ENCODE measurements around the gene TOB1. TPM values are rescaled to one million over a fixed set of nuclear protein-coding genes. Genes with fewer than 3 reads are reported as not detected.

TOB1 gene
- total RNA-seq, 1 donor from 2014 or later: 70.7 TPM

DNA sequence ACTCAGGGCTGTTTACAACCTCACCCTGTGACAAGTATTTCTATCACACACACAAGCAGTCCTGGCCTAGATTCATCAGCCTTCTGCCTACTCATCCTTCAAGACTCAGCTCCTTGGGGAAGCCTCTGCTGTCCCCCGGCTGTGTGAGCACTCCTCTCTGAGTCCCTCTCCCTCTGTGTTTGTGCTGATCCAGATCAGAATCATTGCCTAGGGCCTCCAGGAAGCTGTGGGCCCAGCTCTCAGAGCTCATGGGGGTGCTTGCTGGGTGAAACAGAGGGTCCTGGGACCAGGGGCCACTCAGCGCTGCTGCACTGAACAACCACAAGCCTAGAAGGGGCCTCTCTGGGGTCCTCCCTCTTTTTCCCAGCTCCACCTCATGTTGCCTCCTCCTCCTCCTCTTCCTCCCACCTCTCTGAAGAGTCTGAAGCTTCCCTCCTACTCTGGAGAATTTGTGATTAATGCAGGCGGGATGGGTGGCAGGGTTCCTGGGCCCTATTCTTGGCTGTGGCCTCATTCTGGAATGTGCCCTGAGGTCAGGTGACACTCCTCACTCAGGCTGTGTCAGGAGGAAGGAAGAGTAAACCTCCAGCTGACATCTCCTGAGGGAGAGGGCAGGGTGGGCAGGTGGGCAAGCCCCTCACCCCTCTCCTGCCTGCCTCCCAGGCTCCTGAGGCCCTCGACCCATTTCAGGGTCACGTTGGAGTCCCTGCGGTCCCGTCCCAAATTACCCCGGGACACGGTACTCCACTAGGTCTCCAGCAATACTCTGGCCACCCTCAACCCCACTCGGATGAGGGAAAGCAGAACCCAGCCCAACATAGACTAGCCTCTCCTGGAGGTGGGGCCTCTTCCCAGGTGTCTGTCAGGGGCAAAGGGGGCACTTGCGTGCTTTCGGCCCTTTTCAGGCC, 20.7 kb downstream of the TOB1 start:
- DNase-seq (ENCODE audit: low spot score): no peak

DNA sequence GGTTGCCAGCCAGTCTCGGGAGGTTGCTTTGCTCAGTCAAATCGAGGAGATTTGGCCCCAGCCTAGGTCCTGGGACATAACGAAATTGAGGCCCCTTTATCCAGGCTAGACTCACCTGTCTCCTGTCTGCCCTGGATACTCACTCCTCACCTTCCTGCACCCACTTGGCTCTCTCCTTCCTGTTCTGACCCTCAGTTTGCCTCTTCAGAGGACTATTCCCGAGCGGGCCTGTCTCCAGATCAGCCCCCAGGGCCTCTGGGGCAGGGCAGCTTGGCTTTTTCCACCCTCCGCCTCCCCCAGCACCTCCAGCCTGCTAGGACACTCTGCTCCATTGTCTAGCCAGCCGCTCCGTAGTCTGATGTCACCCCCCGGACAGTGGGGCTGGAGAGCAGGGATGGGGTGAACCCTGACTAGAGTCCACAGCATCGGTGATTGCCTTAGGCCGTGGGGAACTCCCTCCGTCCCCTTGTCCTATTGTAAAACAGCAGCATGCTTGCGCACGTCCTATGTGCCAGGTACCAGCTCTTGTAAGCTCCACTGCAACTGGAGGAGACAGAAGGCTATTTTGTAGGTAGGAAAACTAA, 21.9 kb downstream of the TOB1 start:
- DNase-seq (ENCODE audit: low spot score): no peak

DNA sequence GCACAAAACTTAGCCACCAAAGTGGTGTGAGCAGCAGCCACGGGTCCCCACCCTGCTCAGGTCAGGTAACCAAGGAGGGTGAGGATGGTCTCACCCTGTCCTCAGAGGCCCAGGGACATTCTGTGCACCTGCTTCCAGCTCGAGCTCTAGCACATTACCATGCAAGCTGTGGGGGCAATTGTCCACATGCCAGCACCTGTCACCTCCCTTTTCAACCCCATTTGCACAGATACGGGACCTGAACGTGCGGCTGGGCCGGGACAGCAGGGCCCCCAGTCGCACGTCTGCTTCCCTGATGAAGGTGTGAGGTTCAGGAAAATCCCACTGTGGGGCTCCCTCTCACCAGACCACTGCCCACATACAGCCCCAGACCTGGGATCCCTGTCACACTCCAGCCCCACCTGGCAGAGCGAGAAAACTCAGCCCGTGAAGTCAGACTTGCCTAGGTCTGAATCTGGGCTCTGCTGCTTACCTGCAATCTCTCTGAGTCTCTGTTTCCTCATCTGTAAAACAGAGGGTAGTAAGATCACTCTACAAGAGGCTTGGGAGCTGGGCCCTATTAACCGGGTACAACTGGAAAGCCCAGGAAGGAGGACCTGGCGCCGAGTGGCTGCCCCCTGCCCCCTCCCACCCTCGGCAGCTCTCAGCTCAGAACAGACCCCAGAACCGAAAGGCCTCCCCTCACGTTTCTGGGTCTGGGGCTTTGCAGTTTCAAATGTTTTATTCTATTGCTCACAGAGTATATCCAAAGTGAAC, 22.8 kb downstream of the TOB1 start:
- no peak for DNase-seq (ENCODE audit: low spot score)

DNA sequence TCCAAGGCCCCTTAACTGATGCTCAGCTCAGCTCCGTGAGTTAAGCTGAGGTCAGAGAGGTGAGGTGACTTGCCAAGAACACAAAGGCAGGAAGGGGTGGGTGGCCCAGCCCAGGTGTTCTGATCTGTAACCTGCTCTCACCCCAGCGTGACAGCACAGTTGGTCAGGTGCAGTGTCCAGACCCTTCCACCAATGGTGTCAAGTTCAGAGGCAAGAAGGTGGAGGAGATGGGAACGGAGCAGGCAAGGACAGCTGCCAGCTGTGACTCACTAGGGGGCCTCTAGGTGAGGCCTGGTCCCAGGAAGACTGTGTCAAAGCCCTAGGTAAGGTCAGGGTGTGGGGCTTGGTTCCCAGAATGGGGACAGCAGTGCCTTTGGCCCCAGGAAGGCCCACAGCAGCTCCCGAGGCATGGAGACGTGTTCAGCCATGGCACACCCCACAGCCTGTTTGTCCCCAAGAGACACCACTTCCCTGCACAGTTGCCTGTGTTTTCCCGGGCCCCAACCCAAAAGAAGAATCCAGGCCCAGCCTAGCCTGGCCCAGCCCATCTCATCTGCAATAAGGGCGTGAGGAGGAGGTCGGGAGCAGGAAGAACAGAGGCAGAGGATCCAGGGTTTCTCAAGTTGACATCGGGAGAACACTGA, 23.5 kb downstream of the TOB1 start:
- DNase-seq (ENCODE audit: low spot score): no peak

DNA sequence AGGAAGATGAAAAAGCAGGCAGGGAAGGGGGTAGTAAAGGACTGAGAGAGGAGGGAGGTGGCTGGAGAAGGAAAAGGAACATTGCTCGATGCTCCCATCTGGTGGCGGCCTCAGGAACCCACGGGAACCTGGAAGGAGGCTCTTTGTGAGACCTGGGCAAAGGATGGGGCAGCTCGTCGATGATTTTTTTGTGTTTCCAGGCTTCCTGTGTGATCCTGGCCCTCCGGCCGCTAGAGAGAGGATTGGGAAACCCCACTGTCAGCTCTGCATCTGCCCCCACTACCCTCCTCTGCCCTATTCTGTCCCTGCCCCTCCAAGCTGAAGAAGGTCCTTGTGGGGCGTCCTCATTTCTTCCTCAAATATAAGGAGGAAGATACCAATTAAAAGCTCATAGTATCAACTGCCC, 24.2 kb downstream of the TOB1 start:
- no peak for DNase-seq (ENCODE audit: low spot score)

DNA sequence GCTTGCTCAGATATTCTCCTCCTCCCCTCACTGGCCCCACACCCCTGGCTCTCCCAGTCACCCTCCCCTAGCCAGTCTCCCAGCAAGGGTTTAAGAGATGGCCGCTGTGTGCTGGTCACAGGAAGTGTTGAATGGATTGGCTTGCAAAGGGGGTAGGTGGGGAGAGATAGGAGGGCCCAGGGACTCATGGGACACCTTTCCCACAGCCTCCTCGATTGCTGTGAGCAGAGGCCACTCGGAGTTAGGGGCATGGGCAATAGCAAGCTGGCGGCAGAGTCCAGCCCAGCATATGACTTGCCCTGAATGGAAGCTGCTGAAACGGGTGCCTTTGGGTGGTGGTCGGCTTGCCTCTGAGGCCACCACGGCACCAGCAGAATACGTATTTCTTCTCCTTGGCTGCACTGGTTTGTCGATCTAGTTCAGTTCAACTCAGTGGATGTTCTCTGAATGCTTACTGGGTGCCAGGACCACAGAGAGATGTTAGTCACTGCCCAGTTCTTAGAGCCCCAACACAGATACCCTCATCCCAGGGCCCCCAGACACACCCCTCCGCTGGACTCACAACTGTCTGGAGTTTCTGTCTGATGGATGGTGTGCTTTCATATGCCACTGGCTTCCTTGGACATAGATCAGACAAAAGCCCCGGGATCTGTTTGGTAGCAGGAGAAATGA, 24.7 kb downstream of the TOB1 start:
- DNase-seq (ENCODE audit: low spot score): no peak

DNA sequence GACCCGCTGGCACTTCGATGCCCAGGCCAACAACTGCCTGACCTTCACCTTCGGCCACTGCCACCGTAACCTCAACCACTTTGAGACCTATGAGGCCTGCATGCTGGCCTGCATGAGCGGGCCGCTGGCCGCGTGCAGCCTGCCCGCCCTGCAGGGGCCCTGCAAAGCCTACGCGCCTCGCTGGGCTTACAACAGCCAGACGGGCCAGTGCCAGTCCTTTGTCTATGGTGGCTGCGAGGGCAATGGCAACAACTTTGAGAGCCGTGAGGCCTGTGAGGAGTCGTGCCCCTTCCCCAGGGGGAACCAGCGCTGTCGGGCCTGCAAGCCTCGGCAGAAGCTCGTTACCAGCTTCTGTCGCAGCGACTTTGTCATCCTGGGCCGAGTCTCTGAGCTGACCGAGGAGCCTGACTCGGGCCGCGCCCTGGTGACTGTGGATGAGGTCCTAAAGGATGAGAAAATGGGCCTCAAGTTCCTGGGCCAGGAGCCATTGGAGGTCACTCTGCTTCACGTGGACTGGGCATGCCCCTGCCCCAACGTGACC, 25.8 kb downstream of the TOB1 start:
- no peak for DNase-seq (ENCODE audit: low spot score)

DNA sequence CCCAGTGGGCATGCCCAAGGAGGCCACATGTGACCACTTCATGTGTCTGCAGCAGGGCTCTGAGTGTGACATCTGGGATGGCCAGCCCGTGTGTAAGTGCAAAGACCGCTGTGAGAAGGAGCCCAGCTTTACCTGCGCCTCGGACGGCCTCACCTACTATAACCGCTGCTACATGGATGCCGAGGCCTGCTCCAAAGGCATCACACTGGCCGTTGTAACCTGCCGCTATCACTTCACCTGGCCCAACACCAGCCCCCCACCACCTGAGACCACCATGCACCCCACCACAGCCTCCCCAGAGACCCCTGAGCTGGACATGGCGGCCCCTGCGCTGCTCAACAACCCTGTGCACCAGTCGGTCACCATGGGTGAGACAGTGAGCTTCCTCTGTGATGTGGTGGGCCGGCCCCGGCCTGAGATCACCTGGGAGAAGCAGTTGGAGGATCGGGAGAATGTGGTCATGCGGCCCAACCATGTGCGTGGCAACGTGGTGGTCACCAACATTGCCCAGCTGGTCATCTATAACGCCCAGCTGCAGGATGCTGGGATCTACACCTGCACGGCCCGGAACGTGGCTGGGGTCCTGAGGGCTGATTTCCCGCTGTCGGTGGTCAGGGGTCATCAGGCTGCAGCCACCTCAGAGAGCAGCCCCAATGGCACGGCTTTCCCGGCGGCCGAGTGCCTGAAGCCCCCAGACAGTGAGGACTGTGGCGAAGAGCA, 26.4 kb downstream of the TOB1 start:
- DNase-seq (ENCODE audit: low spot score): no peak

DNA sequence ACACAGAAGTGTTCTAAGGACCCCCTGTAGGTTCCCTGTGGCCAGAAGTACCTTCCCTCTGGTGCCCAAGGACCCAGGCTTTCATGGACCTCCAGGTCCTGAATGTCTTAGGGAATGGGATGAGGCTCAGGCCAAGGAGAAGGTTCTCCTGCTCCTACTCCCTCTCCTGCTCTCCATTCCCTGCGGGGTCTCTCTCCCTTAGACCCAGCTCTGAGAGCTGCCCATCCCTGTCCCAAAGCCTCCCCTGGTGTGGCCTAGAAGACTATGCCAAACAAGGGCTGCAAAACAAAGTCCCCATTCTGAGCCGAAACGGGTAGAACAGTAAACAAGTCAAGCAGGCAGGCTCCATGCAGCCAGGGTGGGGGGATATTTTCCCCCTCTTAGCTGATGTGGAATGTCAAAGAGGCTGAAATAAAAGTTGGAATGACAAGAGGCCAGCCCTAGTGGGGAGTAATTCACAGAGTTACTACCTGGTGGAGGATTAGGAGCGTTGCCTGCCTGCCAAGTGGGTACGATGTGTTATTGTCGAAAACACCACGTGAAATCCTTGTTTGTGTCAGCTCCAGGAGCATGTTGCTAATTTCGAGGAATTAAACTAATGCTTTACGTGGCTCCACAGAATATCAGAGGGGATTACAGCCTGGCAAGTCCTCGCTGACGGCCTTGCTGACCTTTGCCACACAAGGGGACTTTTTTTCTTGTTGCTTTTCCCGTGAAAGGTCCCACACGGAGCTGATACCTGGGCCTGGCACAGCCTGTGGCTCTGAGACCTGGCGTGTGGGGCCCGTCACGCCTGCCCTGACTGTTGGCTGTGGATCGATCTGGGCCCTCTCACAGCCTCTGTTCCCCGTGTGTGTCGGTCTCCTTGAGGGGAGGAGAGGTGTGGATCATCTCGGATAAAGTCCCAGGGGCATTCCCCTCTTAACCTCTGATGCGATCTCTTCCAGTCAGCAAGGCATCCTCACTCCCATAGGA, 27.9 kb downstream of the TOB1 start:
- no peak for DNase-seq (ENCODE audit: low spot score)

DNA sequence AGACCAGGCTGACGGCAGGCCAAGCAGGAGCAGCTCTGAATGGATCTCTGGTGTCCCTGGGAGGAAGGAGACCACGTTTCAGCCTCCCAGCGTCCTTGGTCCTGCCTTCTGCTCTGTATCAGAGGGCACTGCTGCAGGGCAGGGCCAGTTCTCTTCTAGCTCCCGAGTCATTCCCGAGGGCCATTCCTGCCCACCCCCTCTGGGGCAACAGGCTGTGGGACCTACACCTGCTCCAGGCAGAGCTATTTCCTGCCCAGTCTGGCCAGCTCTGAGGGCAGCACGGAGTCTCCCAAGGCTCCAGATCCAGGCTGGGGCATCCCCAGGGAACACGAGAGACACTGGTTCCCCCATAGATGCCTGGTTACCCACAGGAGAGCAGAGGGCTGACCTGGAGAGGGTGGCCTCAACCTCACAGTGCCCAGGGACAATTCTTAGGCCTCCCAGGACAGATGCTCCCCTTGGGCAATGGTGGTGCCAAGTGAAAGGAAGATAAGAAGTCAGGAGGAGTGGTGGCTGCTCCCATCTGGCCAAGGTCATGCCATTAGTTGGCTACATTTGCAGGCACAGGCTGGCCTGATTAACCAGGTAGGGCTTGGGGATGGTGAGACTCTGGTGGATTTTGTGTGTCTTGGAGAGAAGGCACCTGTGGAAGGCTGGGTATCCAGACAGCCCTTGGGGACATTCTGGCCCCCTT, 28.7 kb downstream of the TOB1 start:
- no peak for DNase-seq (ENCODE audit: low spot score)

DNA sequence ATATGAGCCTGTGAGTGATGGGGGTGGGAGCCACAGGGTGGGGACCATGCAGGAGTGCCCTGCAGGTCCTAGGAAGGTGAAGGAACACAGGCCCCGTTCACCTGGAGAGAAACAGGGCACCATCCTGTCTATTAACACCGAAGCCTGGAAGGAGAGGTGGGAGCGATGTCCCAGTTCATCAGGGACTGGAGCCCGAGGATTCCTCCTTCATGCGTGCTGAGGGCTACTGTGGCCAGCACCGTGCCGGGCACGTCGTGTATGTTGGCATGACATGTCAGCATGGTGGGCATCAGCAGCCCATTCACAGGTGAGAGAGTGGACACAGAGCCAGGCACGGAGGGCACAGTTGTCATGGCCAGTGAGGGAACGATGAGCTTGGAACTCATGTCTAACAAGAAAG, 29.3 kb downstream of the TOB1 start:
- no peak for DNase-seq (ENCODE audit: low spot score)

DNA sequence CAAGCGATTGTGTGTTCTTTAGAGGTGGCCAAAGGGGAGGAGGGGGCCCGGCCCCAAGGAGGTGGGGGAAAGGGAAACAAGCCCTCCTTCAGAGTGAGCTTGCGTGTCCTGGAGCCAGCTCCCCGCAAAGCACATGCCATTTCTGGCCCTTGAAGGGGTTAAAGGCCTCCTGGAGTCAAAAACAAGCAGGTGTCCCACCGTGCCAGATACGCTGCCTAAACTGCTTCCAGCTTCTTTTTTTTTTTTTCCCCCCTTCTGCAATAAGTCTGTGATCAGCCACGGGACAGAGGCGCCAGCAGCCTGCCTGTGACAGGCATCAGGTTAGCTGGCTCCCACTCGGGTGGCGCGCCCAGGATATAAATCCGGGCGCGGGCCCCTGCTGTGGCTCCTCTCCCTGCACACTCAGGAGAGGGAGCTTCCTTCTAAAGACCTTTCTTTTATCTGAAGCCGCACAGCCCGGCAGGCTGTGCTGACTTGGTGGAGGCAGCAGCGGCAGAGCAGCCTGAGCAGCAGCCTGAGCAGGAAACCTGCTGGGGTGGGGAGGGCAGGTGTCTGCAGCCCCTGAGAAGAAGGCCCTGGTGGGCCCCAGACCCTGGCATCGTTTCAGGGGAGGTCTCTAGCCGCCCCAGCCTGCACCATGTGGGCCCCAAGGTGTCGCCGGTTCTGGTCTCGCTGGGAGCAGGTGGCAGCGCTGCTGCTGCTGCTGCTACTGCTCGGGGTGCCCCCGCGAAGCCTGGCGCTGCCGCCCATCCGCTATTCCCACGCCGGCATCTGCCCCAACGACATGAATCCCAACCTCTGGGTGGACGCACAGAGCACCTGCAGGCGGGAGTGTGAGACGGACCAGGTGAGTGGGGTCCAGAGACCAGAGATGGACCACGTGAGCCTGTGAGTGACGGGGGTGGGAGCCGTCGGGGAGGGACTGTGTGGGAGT, 30.6 kb downstream of the TOB1 start, which contains the start of gene WFIKKN2:
WFIKKN2 (plus strand) TSS at position 286 of the 934 bp plus-strand sequence; CDS start at position 638, 352 bp downstream.
- peak; percentile 62 for DNase-seq (ENCODE audit: low spot score)

DNA sequence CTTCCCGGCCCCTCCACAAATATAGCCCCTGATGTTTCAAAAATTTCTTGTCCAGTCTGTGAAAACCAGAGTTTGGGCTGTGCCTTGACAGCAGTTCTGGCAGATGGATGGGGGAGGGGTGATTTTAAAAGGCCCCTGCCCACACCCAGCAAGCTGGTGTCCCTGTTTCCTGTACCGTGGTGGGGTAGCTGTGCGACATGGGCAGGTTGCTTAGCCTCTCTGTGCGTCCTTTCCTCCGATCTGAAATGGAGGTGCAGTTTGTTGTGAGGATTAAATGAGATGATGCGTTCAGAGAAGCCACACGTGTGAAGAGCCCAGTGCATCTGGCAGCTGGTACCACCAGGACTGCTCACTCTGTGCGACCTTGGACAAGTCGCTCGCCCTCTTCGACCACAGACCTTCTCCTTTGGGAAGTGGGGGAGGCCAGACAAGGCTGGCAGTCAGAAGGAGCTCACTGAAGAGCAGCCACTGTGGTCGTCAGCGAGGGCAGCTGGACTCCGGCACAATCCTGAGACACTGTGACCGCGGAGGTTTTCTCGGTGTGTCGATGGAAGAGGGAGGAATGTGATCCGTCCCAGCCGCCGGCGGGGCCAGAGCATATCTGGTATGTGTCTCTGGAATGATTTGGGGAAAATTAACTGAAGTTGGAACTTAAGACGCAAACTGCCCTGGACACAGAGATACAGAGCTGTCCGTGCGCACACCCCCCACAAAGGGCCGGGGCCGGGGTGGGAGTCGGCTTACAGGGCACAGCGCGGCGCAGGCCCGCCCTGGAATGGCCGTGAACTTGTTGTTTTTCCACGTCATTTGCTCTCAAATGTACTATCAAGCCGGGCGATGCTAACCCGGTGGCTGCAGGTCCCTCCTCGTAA, 31.5 kb downstream of the TOB1 start:
- DNase-seq (ENCODE audit: low spot score): no peak

DNA sequence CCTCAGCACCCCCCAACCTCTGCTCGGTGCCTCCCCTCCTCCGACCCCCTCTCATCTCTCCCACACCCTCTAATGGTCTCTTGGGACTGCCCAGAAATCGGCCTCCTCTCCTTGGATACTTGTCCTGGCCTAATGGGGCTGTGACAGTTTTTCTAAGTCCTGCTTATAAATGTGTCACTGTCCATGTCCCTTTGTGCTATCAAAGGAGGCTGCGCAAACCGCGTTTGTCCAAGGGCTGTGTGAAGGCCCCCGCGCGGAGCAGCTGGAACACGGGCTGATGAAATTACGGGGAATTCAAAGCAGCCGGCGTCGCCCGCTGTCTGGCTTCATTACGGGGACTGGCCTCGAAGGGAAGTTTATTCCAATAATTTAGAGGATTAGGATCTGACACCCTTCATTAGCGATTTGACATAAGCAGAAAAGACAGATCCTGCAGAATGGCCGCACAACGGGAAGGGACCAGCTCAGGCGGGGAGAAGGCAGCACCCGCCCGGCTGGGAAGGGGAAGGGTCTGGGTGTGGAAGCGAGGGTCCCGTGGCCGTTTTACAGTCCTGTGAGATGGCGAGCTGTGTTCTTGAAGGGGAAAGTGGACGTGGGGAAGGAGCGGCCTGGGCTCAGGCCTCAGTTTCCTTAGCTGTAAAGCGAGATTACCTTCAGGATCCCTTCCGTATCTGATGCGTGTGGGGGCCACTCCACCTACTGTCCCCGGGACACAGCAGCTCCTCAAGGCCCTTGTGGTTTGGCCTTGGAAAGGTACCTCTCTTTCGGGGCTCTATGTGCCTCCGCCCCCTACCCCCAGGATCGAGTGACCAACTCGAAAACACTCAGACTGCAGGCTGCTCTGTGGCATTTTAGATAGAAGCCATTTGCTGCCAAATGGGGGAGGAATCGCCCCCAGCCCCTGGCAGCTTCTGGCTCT, 32.4 kb downstream of the TOB1 start:
- DNase-seq (ENCODE audit: low spot score): peak; percentile 77

DNA sequence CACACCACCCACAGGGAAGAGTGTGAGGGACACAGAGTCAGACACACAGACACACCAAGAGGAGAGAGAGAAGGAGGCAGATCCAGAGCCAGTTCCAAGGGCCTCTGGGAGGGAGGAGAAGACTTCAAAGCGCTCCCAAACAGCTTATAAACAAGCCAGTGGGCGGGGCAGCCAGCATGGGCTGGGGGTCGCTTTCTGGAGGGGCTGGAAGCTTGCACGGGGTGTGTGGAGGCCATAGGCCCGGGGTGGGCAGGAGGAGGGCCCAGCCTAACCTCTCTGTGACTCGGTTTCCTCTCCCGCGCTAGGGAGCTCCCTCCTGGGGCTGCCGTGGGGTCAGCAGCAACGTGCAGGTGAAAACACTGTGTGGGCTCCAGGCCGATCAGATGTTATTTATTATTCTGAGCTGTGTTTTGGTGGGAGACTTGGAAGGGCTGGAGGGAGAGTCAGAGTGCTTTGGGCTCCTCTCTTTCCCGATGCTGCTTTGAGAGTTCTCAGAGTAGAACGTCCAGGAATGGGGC, 33.2 kb downstream of the TOB1 start:
- peak; percentile 81 for DNase-seq (ENCODE audit: low spot score)
